NCI-H82 treated with DMSO at 0.1 percent for 48 hours (cell line): ENCODE data around the gene NDUFA3.
"Not testable (repeated sequence)": the region's sequence is repeated elsewhere in the genome, so short reads cannot be mapped to it uniquely, and the experiment has no call there.

Experiments used
- DNase-seq: peaks from one replicate; lab custom pipeline; 2025; ENCODE audit not compliant: unreplicated experiment; lab: John Stamatoyannopoulos, UW

Gene NDUFA3

GRCh38 chr19:54102421-54103169 is at the start of gene NDUFA3:
TSS of gene NDUFA3 (plus strand) at chr19:54102855. CDS start at chr19:54102879, 24 bp downstream.
- peak; percentile 94 for DNase-seq

- no peak for DNase-seq
These were observed 40.0 kb upstream of the NDUFA3 start for GRCh38 chr19:54062643-54063042.

GRCh38 chr19:54063350-54064116 is 39.1 kb upstream of the NDUFA3 start, which contains the start of gene VSTM1:
TSS of gene VSTM1 (minus strand) at chr19:54063897. CDS start at chr19:54063777, 120 bp downstream.
- no peak for DNase-seq

GRCh38 chr19:54069470-54069869 is 33.2 kb upstream of the NDUFA3 start:
- DNase-seq: no peak

GRCh38 chr19:54073829-54074228 is 28.8 kb upstream of the NDUFA3 start:
- no peak for DNase-seq

- DNase-seq: no peak
These were observed 27.8 kb upstream of the NDUFA3 start for GRCh38 chr19:54074851-54075250.

GRCh38 chr19:54077334-54077733 is 25.3 kb upstream of the NDUFA3 start:
- DNase-seq: no peak

- DNase-seq: no peak
These were observed 21.6 kb upstream of the NDUFA3 start, which contains the start of gene TARM1 for GRCh38 chr19:54081032-54081431. TSS of gene TARM1 (minus strand) at chr19:54081365. CDS start at chr19:54081340, 25 bp downstream.

- DNase-seq: no peak
These were observed 18.2 kb upstream of the NDUFA3 start for GRCh38 chr19:54084410-54084809.

- no peak for DNase-seq
These were observed 8.1 kb upstream of the NDUFA3 start for GRCh38 chr19:54094426-54095000.

GRCh38 chr19:54095136-54095858 is 7.4 kb upstream of the NDUFA3 start:
- DNase-seq: no peak

GRCh38 chr19:54095859-54096616 is 6.6 kb upstream of the NDUFA3 start:
- DNase-seq: not testable (repeated sequence)

GRCh38 chr19:54096617-54097106 is 6.0 kb upstream of the NDUFA3 start:
- DNase-seq: no peak

- DNase-seq: no peak
These were observed 3.3 kb upstream of the NDUFA3 start for GRCh38 chr19:54099190-54099902.

- not testable (repeated sequence) for DNase-seq
These were observed 2.8 kb upstream of the NDUFA3 start for GRCh38 chr19:54099903-54100255.

GRCh38 chr19:54100561-54100960 is 2.1 kb upstream of the NDUFA3 start, which contains the start of gene OSCAR:
TSS of gene OSCAR (minus strand) at chr19:54100803. CDS start at chr19:54100792, 11 bp downstream.
- DNase-seq: no peak

- no peak for DNase-seq
These were observed 2.5 kb downstream of the NDUFA3 start for GRCh38 chr19:54104998-54105715.

- DNase-seq: no peak
These were observed 3.1 kb downstream of the NDUFA3 start for GRCh38 chr19:54105796-54106195.

GRCh38 chr19:54106716-54107115 is 4.1 kb downstream of the NDUFA3 start:
- DNase-seq: no peak
